ENCODE data around the gene ADAMTS6.

The ADAMTS6 gene

DNA sequence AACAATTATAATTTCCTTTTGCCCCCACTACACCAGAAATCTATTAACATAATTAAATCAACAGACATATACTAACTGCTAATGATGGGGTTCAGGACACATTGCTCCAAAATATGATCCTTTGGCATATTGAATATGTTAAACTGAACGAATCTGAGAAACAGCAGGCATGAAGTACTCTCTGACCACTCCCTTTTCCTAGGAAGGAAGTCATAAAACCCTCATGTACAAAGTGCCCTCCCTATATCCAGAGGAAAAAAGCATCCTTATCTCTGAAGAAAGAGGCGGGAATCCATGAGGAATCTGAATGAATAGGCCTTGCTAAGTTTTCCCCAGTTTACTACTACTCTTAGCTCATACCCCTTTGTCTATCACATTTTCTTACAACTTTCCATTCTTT, 67.9 kb downstream of the ADAMTS6 start:
- no CpG with 5 or more reads among the region's 2 CpGs for WGBS (ENCODE audit: insufficient coverage)
- no peaks in the 10 kb centered on the region for H3K36me3 ChIP-seq (ENCODE audit: control insufficient read depth in 4 of 4, insufficient read depth in 4 of 4, low read length in 3 of 4)
- H3K4me3 ChIP-seq (ENCODE audit: control insufficient read depth in 1 of 7, extremely low read depth in 1 of 7, insufficient read depth in 4 of 7, low read depth in 2 of 7, low read length in 6 of 7) = no peak overlapping the region
- ChIA-PET CTCF (no interaction called here), POLR2A (no interaction called here)
- H3K27me3 ChIP-seq (replicated peaks in 2 of 5; ENCODE audit: control insufficient read depth in 4 of 5, insufficient read depth in 5 of 5, low read length in 4 of 5) = no peaks in the 10 kb centered on the region
- H3K27ac ChIP-seq (ENCODE audit: insufficient read depth in 1 of 2, low read depth in 1 of 2, low read length in 2 of 2, poor library complexity in 1 of 2, severe bottlenecking in 2 of 2) = no peak overlapping the region
- peaks cover 0 to 5% (median 0%) of the 10 kb centered on the region in 5 experiments for H3K9me3 ChIP-seq (ENCODE audit: control extremely low read depth in 1 of 5, control insufficient read depth in 4 of 5, insufficient read depth in 2 of 5, low read depth in 1 of 5, low read length in 4 of 5)
- no peak for DNase-seq
- H3K4me1 ChIP-seq (ENCODE audit: control extremely low read depth in 1 of 4, control insufficient read depth in 4 of 4, insufficient read depth in 4 of 4, low read length in 3 of 4) = no peaks in the 10 kb centered on the region

DNA sequence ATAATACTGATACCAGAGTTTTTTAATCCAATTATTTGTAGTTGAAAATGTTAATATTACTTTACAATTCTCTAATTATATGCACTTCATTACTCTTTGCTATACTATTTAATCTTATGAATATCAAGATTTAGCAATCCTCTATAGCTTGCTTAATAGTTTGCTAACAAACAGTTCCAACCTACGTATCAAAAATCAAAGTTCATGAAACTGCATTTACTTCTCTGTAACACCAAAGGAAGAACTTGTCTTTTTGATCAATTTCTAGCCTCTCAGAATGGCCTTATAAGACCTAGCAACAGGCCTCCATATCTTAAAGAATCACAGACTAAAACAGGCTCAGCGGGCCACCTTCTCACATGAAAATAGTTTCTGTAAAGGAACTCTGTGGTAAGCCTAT, 68.9 kb downstream of the ADAMTS6 start:
- 100% methylated on average over 1 of the region's 2 CpGs for WGBS (ENCODE audit: insufficient coverage)
- CTCF ChIA-PET = no interaction called here
- H3K9me3 ChIP-seq (ENCODE audit: control extremely low read depth in 1 of 5, control insufficient read depth in 4 of 5, insufficient read depth in 2 of 5, low read depth in 1 of 5, low read length in 4 of 5) = peaks cover 0 to 3% (median 0%) of the 10 kb centered on the region in 5 experiments
- no peak overlapping the region for H3K4me3 ChIP-seq (ENCODE audit: control insufficient read depth in 1 of 7, extremely low read depth in 1 of 7, insufficient read depth in 4 of 7, low read depth in 2 of 7, low read length in 6 of 7)
- no peak overlapping the region for H3K27ac ChIP-seq (ENCODE audit: insufficient read depth in 1 of 2, low read depth in 1 of 2, low read length in 2 of 2, poor library complexity in 1 of 2, severe bottlenecking in 2 of 2)
- POLR2A ChIA-PET = no interaction called here
- no peaks in the 10 kb centered on the region for H3K36me3 ChIP-seq (ENCODE audit: control insufficient read depth in 4 of 4, insufficient read depth in 4 of 4, low read length in 3 of 4)
- no peaks in the 10 kb centered on the region for H3K27me3 ChIP-seq (replicated peaks in 2 of 5; ENCODE audit: control insufficient read depth in 4 of 5, insufficient read depth in 5 of 5, low read length in 4 of 5)
- no peaks in the 10 kb centered on the region for H3K4me1 ChIP-seq (ENCODE audit: control extremely low read depth in 1 of 4, control insufficient read depth in 4 of 4, insufficient read depth in 4 of 4, low read length in 3 of 4)
- DNase-seq = no peak

DNA sequence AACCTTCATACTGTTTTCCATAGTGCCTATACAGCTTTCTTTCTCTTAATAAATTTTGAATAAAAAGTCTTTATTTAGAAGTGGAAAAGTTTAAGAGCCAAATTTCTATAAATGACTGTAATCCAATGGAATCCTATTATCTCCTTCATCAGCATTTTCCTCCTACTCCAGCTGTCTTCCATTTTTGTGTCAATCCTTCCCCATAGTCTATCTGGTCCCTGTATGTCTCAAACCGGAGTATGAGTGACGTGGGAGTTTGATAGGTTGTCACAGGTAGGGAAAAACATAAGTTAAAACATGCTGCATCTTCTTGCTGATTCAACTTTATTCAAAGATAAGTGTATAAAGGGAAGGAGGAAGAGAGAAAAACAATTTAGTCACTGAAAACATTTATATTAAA, 70.4 kb downstream of the ADAMTS6 start:
- Histone ChIP-seq H3K9me3 (ENCODE audit: control extremely low read depth in 1 of 5, control insufficient read depth in 4 of 5, insufficient read depth in 2 of 5, low read depth in 1 of 5, low read length in 4 of 5) (peaks cover 0 to 3% (median under 1%) of the 10 kb centered on the region in 5 experiments), H3K4me3 (ENCODE audit: control insufficient read depth in 1 of 7, extremely low read depth in 1 of 7, insufficient read depth in 4 of 7, low read depth in 2 of 7, low read length in 6 of 7) (no peak overlapping the region), H3K27me3 (replicated peaks in 2 of 5; ENCODE audit: control insufficient read depth in 4 of 5, insufficient read depth in 5 of 5, low read length in 4 of 5) (no peaks in the 10 kb centered on the region), H3K27ac (ENCODE audit: insufficient read depth in 1 of 2, low read depth in 1 of 2, low read length in 2 of 2, poor library complexity in 1 of 2, severe bottlenecking in 2 of 2) (no peak overlapping the region), H3K36me3 (ENCODE audit: control insufficient read depth in 4 of 4, insufficient read depth in 4 of 4, low read length in 3 of 4) (no peaks in the 10 kb centered on the region), H3K4me1 (ENCODE audit: control extremely low read depth in 1 of 4, control insufficient read depth in 4 of 4, insufficient read depth in 4 of 4, low read length in 3 of 4) (no peaks in the 10 kb centered on the region)
- DNase-seq = no peak
- WGBS (ENCODE audit: insufficient coverage) = no CpG with 5 or more reads among the region's 2 CpGs
- CTCF ChIA-PET = no interaction called here
- POLR2A ChIA-PET = interaction anchor here (0.6 kb wide), 1 partner anchor 1354 kb away, joined by 3 read pairs; no protein-coding TSS in a partner anchor

GRCh38 chr5:65395526-65396155, 86.1 kb downstream of the ADAMTS6 start:
- H3K4me3 ChIP-seq (ENCODE audit: control insufficient read depth in 1 of 7, extremely low read depth in 1 of 7, insufficient read depth in 4 of 7, low read depth in 2 of 7, low read length in 6 of 7) = no peak overlapping the region
- ChIA-PET CTCF (no interaction called here), POLR2A (no interaction called here)
- no peaks in the 10 kb centered on the region for H3K4me1 ChIP-seq (ENCODE audit: control extremely low read depth in 1 of 4, control insufficient read depth in 4 of 4, insufficient read depth in 4 of 4, low read length in 3 of 4)
- no peak for DNase-seq
- no peaks in the 10 kb centered on the region for H3K9me3 ChIP-seq (ENCODE audit: control extremely low read depth in 1 of 5, control insufficient read depth in 4 of 5, insufficient read depth in 2 of 5, low read depth in 1 of 5, low read length in 4 of 5)
- WGBS (ENCODE audit: insufficient coverage) = no CpG with 5 or more reads among the region's 2 CpGs
- H3K27me3 ChIP-seq (replicated peaks in 2 of 5; ENCODE audit: control insufficient read depth in 4 of 5, insufficient read depth in 5 of 5, low read length in 4 of 5) = no peaks in the 10 kb centered on the region
- H3K27ac ChIP-seq (ENCODE audit: insufficient read depth in 1 of 2, low read depth in 1 of 2, low read length in 2 of 2, poor library complexity in 1 of 2, severe bottlenecking in 2 of 2) = no peak overlapping the region
- H3K36me3 ChIP-seq (ENCODE audit: control insufficient read depth in 4 of 4, insufficient read depth in 4 of 4, low read length in 3 of 4) = no peaks in the 10 kb centered on the region

DNA sequence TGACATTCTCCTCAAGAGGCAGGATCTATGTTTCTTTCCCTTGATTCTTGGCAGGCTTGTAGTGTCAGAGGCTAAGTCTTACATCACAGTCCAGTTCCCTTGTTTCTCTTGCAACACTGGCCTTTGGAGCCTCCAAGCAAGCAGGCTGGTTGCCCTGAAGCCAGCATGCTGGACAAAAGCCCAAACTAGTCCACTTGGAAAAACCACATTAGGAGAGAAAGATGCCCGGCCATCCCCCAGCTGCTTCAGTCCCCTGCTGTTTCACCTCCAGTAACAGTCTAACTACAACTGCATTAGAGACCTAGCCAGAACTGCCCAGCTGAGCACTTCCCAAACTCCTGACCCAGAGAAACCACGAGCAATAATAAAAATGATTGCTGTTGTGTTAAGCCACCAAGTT, 87.6 kb downstream of the ADAMTS6 start:
- DNase-seq = no peak
- 86% methylated on average over 1 of the region's 2 CpGs for WGBS (ENCODE audit: insufficient coverage)
- no peaks in the 10 kb centered on the region for H3K4me1 ChIP-seq (ENCODE audit: control extremely low read depth in 1 of 4, control insufficient read depth in 4 of 4, insufficient read depth in 4 of 4, low read length in 3 of 4)
- no peak overlapping the region for H3K27ac ChIP-seq (ENCODE audit: insufficient read depth in 1 of 2, low read depth in 1 of 2, low read length in 2 of 2, poor library complexity in 1 of 2, severe bottlenecking in 2 of 2)
- H3K36me3 ChIP-seq (ENCODE audit: control insufficient read depth in 4 of 4, insufficient read depth in 4 of 4, low read length in 3 of 4) = no peaks in the 10 kb centered on the region
- H3K4me3 ChIP-seq (ENCODE audit: control insufficient read depth in 1 of 7, extremely low read depth in 1 of 7, insufficient read depth in 4 of 7, low read depth in 2 of 7, low read length in 6 of 7) = no peak overlapping the region
- no peaks in the 10 kb centered on the region for H3K9me3 ChIP-seq (ENCODE audit: control extremely low read depth in 1 of 5, control insufficient read depth in 4 of 5, insufficient read depth in 2 of 5, low read depth in 1 of 5, low read length in 4 of 5)
- H3K27me3 ChIP-seq (replicated peaks in 2 of 5; ENCODE audit: control insufficient read depth in 4 of 5, insufficient read depth in 5 of 5, low read length in 4 of 5) = no peaks in the 10 kb centered on the region
- POLR2A ChIA-PET = no interaction called here
- CTCF ChIA-PET = no interaction called here

GRCh38 chr5:65391591-65391990, 90.1 kb downstream of the ADAMTS6 start:
- CTCF ChIA-PET = no interaction called here
- H3K27ac ChIP-seq (ENCODE audit: insufficient read depth in 1 of 2, low read depth in 1 of 2, low read length in 2 of 2, poor library complexity in 1 of 2, severe bottlenecking in 2 of 2) = no peak overlapping the region
- no peaks in the 10 kb centered on the region for H3K36me3 ChIP-seq (ENCODE audit: control insufficient read depth in 4 of 4, insufficient read depth in 4 of 4, low read length in 3 of 4)
- H3K4me1 ChIP-seq (ENCODE audit: control extremely low read depth in 1 of 4, control insufficient read depth in 4 of 4, insufficient read depth in 4 of 4, low read length in 3 of 4) = no peaks in the 10 kb centered on the region
- DNase-seq = no peak
- H3K4me3 ChIP-seq (ENCODE audit: control insufficient read depth in 1 of 7, extremely low read depth in 1 of 7, insufficient read depth in 4 of 7, low read depth in 2 of 7, low read length in 6 of 7) = no peak overlapping the region
- no peaks in the 10 kb centered on the region for H3K27me3 ChIP-seq (replicated peaks in 2 of 5; ENCODE audit: control insufficient read depth in 4 of 5, insufficient read depth in 5 of 5, low read length in 4 of 5)
- H3K9me3 ChIP-seq (ENCODE audit: control extremely low read depth in 1 of 5, control insufficient read depth in 4 of 5, insufficient read depth in 2 of 5, low read depth in 1 of 5, low read length in 4 of 5) = no peaks in the 10 kb centered on the region
- 93% methylated on average over 2 of the region's 4 CpGs for WGBS (ENCODE audit: insufficient coverage)
- POLR2A ChIA-PET = no interaction called here

DNA sequence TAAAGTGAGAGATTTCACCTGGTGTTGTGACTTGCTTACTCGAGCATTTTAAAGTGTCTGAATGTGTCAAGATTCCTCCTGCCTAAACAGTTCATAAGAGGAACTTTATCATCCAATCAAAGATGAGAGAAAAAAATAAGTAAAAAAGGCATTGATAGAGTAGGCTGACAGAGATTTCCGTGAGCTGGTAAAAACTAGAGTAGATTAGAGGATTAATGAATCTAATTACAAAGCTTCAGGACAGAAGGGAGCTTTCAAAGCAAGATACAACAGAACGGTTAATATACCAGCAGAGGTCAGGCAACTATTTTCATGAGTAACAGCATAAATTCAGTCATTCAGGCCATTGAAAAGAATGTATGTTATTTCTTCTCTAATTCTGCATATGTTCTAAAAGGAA, 91.5 kb downstream of the ADAMTS6 start:
- H3K27me3 ChIP-seq (replicated peaks in 2 of 5; ENCODE audit: control insufficient read depth in 4 of 5, insufficient read depth in 5 of 5, low read length in 4 of 5) = no peaks in the 10 kb centered on the region
- no peaks in the 10 kb centered on the region for H3K36me3 ChIP-seq (ENCODE audit: control insufficient read depth in 4 of 4, insufficient read depth in 4 of 4, low read length in 3 of 4)
- peak in 1 of 3 donors; percentile 1 for DNase-seq
- 100% methylated on average over 2 of the region's 3 CpGs for WGBS (ENCODE audit: insufficient coverage)
- CTCF ChIA-PET = no interaction called here
- H3K27ac ChIP-seq (ENCODE audit: insufficient read depth in 1 of 2, low read depth in 1 of 2, low read length in 2 of 2, poor library complexity in 1 of 2, severe bottlenecking in 2 of 2) = no peak overlapping the region
- no peak overlapping the region for H3K4me3 ChIP-seq (ENCODE audit: control insufficient read depth in 1 of 7, extremely low read depth in 1 of 7, insufficient read depth in 4 of 7, low read depth in 2 of 7, low read length in 6 of 7)
- no peaks in the 10 kb centered on the region for H3K4me1 ChIP-seq (ENCODE audit: control extremely low read depth in 1 of 4, control insufficient read depth in 4 of 4, insufficient read depth in 4 of 4, low read length in 3 of 4)
- H3K9me3 ChIP-seq (ENCODE audit: control extremely low read depth in 1 of 5, control insufficient read depth in 4 of 5, insufficient read depth in 2 of 5, low read depth in 1 of 5, low read length in 4 of 5) = no peaks in the 10 kb centered on the region
- POLR2A ChIA-PET = no interaction called here
